ENCODE data around the gene ATP2A2.

Gene ATP2A2

GRCh38 chr12:110366321-110367142 lies 85.5 kb downstream of the ATP2A2 start:
- no peaks in the 10 kb centered on the region for H3K36me3 ChIP-seq (ENCODE audit: control insufficient read depth, insufficient read depth, low read length)
- no peaks in the 10 kb centered on the region for H3K4me1 ChIP-seq (ENCODE audit: control insufficient read depth, insufficient read depth, low read length, poor library complexity, severe bottlenecking)
- no peaks in the 10 kb centered on the region for H3K9me3 ChIP-seq (ENCODE audit: control insufficient read depth, low read length)
- no peak for DNase-seq
- H3K4me3 ChIP-seq (ENCODE audit: insufficient read depth, low read depth, low read length, poor library complexity, severe bottlenecking) = no peak overlapping the region
- no peak overlapping the region for H3K27ac ChIP-seq (ENCODE audit: insufficient read depth, low read length, poor library complexity, severe bottlenecking)
- no peaks in the 10 kb centered on the region for H3K27me3 ChIP-seq (replicated peaks; ENCODE audit: control insufficient read depth, insufficient read depth, low read length, poor library complexity, severe bottlenecking)

GRCh38 chr12:110367181-110367864 lies 86.3 kb downstream of the ATP2A2 start:
- Histone ChIP-seq H3K27ac (ENCODE audit: insufficient read depth, low read length, poor library complexity, severe bottlenecking) (no peak overlapping the region), H3K9me3 (ENCODE audit: control insufficient read depth, low read length) (no peaks in the 10 kb centered on the region), H3K36me3 (ENCODE audit: control insufficient read depth, insufficient read depth, low read length) (peaks cover 4% of the 10 kb centered on the region), H3K27me3 (replicated peaks; ENCODE audit: control insufficient read depth, insufficient read depth, low read length, poor library complexity, severe bottlenecking) (no peaks in the 10 kb centered on the region), H3K4me1 (ENCODE audit: control insufficient read depth, insufficient read depth, low read length, poor library complexity, severe bottlenecking) (no peaks in the 10 kb centered on the region), H3K4me3 (ENCODE audit: insufficient read depth, low read depth, low read length, poor library complexity, severe bottlenecking) (no peak overlapping the region)
- DNase-seq = no peak

- DNase-seq = no peak
- Histone ChIP-seq H3K27ac (ENCODE audit: insufficient read depth, low read length, poor library complexity, severe bottlenecking) (no peak overlapping the region), H3K4me3 (ENCODE audit: insufficient read depth, low read depth, low read length, poor library complexity, severe bottlenecking) (no peak overlapping the region), H3K9me3 (ENCODE audit: control insufficient read depth, low read length) (no peaks in the 10 kb centered on the region), H3K36me3 (ENCODE audit: control insufficient read depth, insufficient read depth, low read length) (peaks cover 28% of the 10 kb centered on the region), H3K4me1 (ENCODE audit: control insufficient read depth, insufficient read depth, low read length, poor library complexity, severe bottlenecking) (no peaks in the 10 kb centered on the region), H3K27me3 (replicated peaks; ENCODE audit: control insufficient read depth, insufficient read depth, low read length, poor library complexity, severe bottlenecking) (no peaks in the 10 kb centered on the region)
These were observed 88.9 kb downstream of the ATP2A2 start for GRCh38 chr12:110369992-110370391.

GRCh38 chr12:110370732-110371231 lies 89.7 kb downstream of the ATP2A2 start:
- Histone ChIP-seq H3K9me3 (ENCODE audit: control insufficient read depth, low read length) (no peaks in the 10 kb centered on the region), H3K27me3 (replicated peaks; ENCODE audit: control insufficient read depth, insufficient read depth, low read length, poor library complexity, severe bottlenecking) (no peaks in the 10 kb centered on the region), H3K36me3 (ENCODE audit: control insufficient read depth, insufficient read depth, low read length) (peaks cover 36% of the 10 kb centered on the region), H3K4me3 (ENCODE audit: insufficient read depth, low read depth, low read length, poor library complexity, severe bottlenecking) (no peak overlapping the region), H3K4me1 (ENCODE audit: control insufficient read depth, insufficient read depth, low read length, poor library complexity, severe bottlenecking) (no peaks in the 10 kb centered on the region), H3K27ac (ENCODE audit: insufficient read depth, low read length, poor library complexity, severe bottlenecking) (no peak overlapping the region)
- no peak for DNase-seq

GRCh38 chr12:110371408-110372055 lies 90.5 kb downstream of the ATP2A2 start:
- no peaks in the 10 kb centered on the region for H3K27me3 ChIP-seq (replicated peaks; ENCODE audit: control insufficient read depth, insufficient read depth, low read length, poor library complexity, severe bottlenecking)
- no peaks in the 10 kb centered on the region for H3K9me3 ChIP-seq (ENCODE audit: control insufficient read depth, low read length)
- H3K4me3 ChIP-seq (ENCODE audit: insufficient read depth, low read depth, low read length, poor library complexity, severe bottlenecking) = no peak overlapping the region
- no peak overlapping the region for H3K27ac ChIP-seq (ENCODE audit: insufficient read depth, low read length, poor library complexity, severe bottlenecking)
- H3K4me1 ChIP-seq (ENCODE audit: control insufficient read depth, insufficient read depth, low read length, poor library complexity, severe bottlenecking) = no peaks in the 10 kb centered on the region
- DNase-seq = no peak
- peaks cover 42% of the 10 kb centered on the region for H3K36me3 ChIP-seq (ENCODE audit: control insufficient read depth, insufficient read depth, low read length)

- H3K9me3 ChIP-seq (ENCODE audit: control insufficient read depth, low read length) = no peaks in the 10 kb centered on the region
- no peak overlapping the region for H3K27ac ChIP-seq (ENCODE audit: insufficient read depth, low read length, poor library complexity, severe bottlenecking)
- H3K4me1 ChIP-seq (ENCODE audit: control insufficient read depth, insufficient read depth, low read length, poor library complexity, severe bottlenecking) = no peaks in the 10 kb centered on the region
- H3K4me3 ChIP-seq (ENCODE audit: insufficient read depth, low read depth, low read length, poor library complexity, severe bottlenecking) = no peak overlapping the region
- DNase-seq = no peak
- no peaks in the 10 kb centered on the region for H3K27me3 ChIP-seq (replicated peaks; ENCODE audit: control insufficient read depth, insufficient read depth, low read length, poor library complexity, severe bottlenecking)
- H3K36me3 ChIP-seq (ENCODE audit: control insufficient read depth, insufficient read depth, low read length) = peaks cover 42% of the 10 kb centered on the region
These were observed 91.0 kb downstream of the ATP2A2 start for GRCh38 chr12:110372056-110372425.

- Histone ChIP-seq H3K27me3 (replicated peaks; ENCODE audit: control insufficient read depth, insufficient read depth, low read length, poor library complexity, severe bottlenecking) (no peaks in the 10 kb centered on the region), H3K9me3 (ENCODE audit: control insufficient read depth, low read length) (no peaks in the 10 kb centered on the region), H3K36me3 (ENCODE audit: control insufficient read depth, insufficient read depth, low read length) (peaks cover 47% of the 10 kb centered on the region), H3K4me3 (ENCODE audit: insufficient read depth, low read depth, low read length, poor library complexity, severe bottlenecking) (no peak overlapping the region), H3K27ac (ENCODE audit: insufficient read depth, low read length, poor library complexity, severe bottlenecking) (no peak overlapping the region), H3K4me1 (ENCODE audit: control insufficient read depth, insufficient read depth, low read length, poor library complexity, severe bottlenecking) (no peaks in the 10 kb centered on the region)
- no peak for DNase-seq
These were observed 92.0 kb downstream of the ATP2A2 start for GRCh38 chr12:110373025-110373424.

- Histone ChIP-seq H3K27ac (ENCODE audit: insufficient read depth, low read length, poor library complexity, severe bottlenecking) (no peak overlapping the region), H3K4me1 (ENCODE audit: control insufficient read depth, insufficient read depth, low read length, poor library complexity, severe bottlenecking) (no peaks in the 10 kb centered on the region), H3K9me3 (ENCODE audit: control insufficient read depth, low read length) (no peaks in the 10 kb centered on the region), H3K4me3 (ENCODE audit: insufficient read depth, low read depth, low read length, poor library complexity, severe bottlenecking) (no peak overlapping the region), H3K36me3 (ENCODE audit: control insufficient read depth, insufficient read depth, low read length) (peaks cover 51% of the 10 kb centered on the region), H3K27me3 (replicated peaks; ENCODE audit: control insufficient read depth, insufficient read depth, low read length, poor library complexity, severe bottlenecking) (no peaks in the 10 kb centered on the region)
- DNase-seq = no peak
These were observed 92.4 kb downstream of the ATP2A2 start for GRCh38 chr12:110373425-110373824.

GRCh38 chr12:110373962-110374611 lies 93.0 kb downstream of the ATP2A2 start:
- Histone ChIP-seq H3K36me3 (ENCODE audit: control insufficient read depth, insufficient read depth, low read length) (peaks cover 55% of the 10 kb centered on the region), H3K27ac (ENCODE audit: insufficient read depth, low read length, poor library complexity, severe bottlenecking) (no peak overlapping the region), H3K4me1 (ENCODE audit: control insufficient read depth, insufficient read depth, low read length, poor library complexity, severe bottlenecking) (no peaks in the 10 kb centered on the region), H3K27me3 (replicated peaks; ENCODE audit: control insufficient read depth, insufficient read depth, low read length, poor library complexity, severe bottlenecking) (no peaks in the 10 kb centered on the region), H3K4me3 (ENCODE audit: insufficient read depth, low read depth, low read length, poor library complexity, severe bottlenecking) (no peak overlapping the region), H3K9me3 (ENCODE audit: control insufficient read depth, low read length) (no peaks in the 10 kb centered on the region)
- no peak for DNase-seq
